Natural killer cell treated with Interleukin-12 subunit alpha and Interleukin-12 subunit beta and Interleukin-15 and Interleukin-18, amount 100 ng/mL, for 72 hours (primary cell): ENCODE data around the gene CHN1. TPM values are rescaled to one million over a fixed set of nuclear protein-coding genes. Genes with fewer than 3 reads are reported as not detected.

Experiments used
- ATAC-seq, 2 donors: fragments of 150-1000 bp; cut with Tn5 transposase in 1 of 2; sonication (Bioruptor Pico), chemical (Tn5 transposase) in 1 of 2; 2 replicates each; pipeline ENCODE4 v1.10.0; 2021
- DNase-seq: peaks from one replicate; pipeline ENCODE4 v3.0.0; 2022; ENCODE audit warnings: low spot score
- H3K27ac Mint-ChIP-seq, 2 donors: 1 replicate in 1 of 2; 2 replicates in 1 of 2; pipeline ENCODE4 v1.8.0; 2022; ENCODE audit warnings: mixed read lengths in 2 of 2, mild to moderate bottlenecking in 1 of 2, moderate library complexity in 1 of 2
- H3K27me3 Mint-ChIP-seq, 2 donors: 1 replicate in 1 of 2; 2 replicates in 1 of 2; pipeline ENCODE4 v1.8.0; 2022; ENCODE audit warnings: mixed read lengths in 2 of 2
- H3K36me3 Mint-ChIP-seq: one replicate; pipeline ENCODE4 v1.8.0; 2022; ENCODE audit warnings: mixed read lengths
- H3K4me1 Mint-ChIP-seq, 2 donors: 1 replicate in 1 of 2; 2 replicates in 1 of 2; pipeline ENCODE4 v1.8.0; 2022; ENCODE audit warnings: low read depth in 2 of 2, mixed read lengths in 2 of 2, mild to moderate bottlenecking in 1 of 2
- H3K4me3 Mint-ChIP-seq: one replicate; pipeline ENCODE4 v1.8.0; 2022; ENCODE audit warnings: mixed read lengths
- H3K9me3 Mint-ChIP-seq: 2 replicates; pipeline ENCODE4 v1.8.0; 2022; ENCODE audit warnings: mixed read lengths
- total RNA-seq, 2 donors: library from RNA; stranded (reverse); gene quantifications; one replicate each; pipeline ENCODE4 v1.2.3, GENCODE V29; 2022

The CHN1 gene
- total RNA-seq, 2 donors from 2014 or later: 1.8 to 4.1 TPM

DNA sequence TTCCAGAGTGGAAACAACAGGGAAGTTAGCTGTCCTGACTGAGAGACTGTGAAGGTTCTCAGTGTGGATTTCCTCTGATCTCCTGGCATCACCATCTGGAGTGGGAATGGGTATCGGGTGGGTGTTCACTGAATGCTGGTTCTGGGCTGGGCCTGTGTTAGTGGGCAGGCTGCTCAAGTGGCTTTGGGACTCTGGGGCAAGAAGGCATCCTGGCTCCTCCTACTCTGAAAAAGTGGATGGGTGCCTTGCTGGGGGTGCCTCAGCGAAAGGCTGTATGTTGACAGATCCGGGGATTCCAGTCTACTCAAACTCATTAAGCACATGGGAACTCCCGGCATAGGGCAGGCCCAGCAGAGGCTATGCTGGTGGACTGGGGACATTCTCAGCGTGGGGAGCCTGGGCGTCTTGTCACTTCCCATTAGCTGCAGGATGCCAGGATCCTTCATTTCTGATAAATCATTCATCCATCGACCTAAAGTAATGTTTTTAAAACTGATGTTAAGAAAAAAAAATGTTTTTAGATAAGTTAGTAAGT, 213.4 kb downstream of the CHN1 start:
- Mint-ChIP-seq H3K27ac (no peak overlapping the region), H3K4me3 (no peak overlapping the region), H3K27me3 (peaks cover 0 to 9% of the 10 kb centered on the region in 2 donors), H3K9me3 (no peaks in the 10 kb centered on the region), H3K4me1 (peaks cover 0 to 5% of the 10 kb centered on the region in 2 donors), H3K36me3 (no peaks in the 10 kb centered on the region)
- ATAC-seq (no peak), DNase-seq (no peak)

DNA sequence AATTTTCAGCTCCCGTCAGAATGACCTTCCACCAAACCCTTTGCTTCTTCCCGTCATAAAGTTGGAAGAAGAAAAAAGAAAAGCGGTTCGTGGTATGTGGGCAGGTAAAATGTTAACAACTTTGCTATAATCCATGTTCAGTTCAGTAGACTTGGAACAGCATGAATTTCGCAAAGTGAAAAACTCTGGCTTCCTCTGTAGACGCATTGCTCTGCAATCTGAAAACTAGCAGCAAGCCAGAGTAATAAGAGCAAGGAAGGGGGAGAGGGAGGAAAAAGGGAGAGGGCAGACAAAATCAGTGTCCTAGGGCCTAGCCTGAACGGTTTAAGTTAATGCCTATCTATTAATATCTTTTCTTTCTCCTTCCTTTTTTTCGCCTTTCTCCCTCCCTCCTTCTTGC, 214.2 kb downstream of the CHN1 start:
- no peak for ATAC-seq
- Mint-ChIP-seq H3K9me3 (no peaks in the 10 kb centered on the region), H3K4me3 (no peak overlapping the region), H3K4me1 (peaks cover 0 to 5% of the 10 kb centered on the region in 2 donors), H3K27me3 (peaks cover 0 to 9% of the 10 kb centered on the region in 2 donors), H3K27ac (no peak overlapping the region), H3K36me3 (no peaks in the 10 kb centered on the region)
- DNase-seq: no peak

GRCh38 chr2:174789001-174789400, 216.2 kb downstream of the CHN1 start:
- Mint-ChIP-seq H3K4me3 (no peak overlapping the region), H3K27ac (no peak overlapping the region), H3K9me3 (no peaks in the 10 kb centered on the region), H3K27me3 (peaks cover 6 to 13% of the 10 kb centered on the region in 2 donors), H3K4me1 (no peaks in the 10 kb centered on the region), H3K36me3 (no peaks in the 10 kb centered on the region)
- no peak for ATAC-seq
- no peak for DNase-seq

GRCh38 chr2:174788291-174788929, 216.8 kb downstream of the CHN1 start:
- peaks cover 6 to 10% of the 10 kb centered on the region in 2 donors for H3K27me3 Mint-ChIP-seq
- no peaks in the 10 kb centered on the region for H3K9me3 Mint-ChIP-seq
- no peaks in the 10 kb centered on the region for H3K36me3 Mint-ChIP-seq
- no peak for DNase-seq
- no peak overlapping the region for H3K27ac Mint-ChIP-seq
- no peaks in the 10 kb centered on the region for H3K4me1 Mint-ChIP-seq
- H3K4me3 Mint-ChIP-seq: no peak overlapping the region
- ATAC-seq: no peak

GRCh38 chr2:174787487-174788205, 217.5 kb downstream of the CHN1 start:
- no peak for DNase-seq
- Mint-ChIP-seq H3K36me3 (no peaks in the 10 kb centered on the region), H3K4me3 (no peak overlapping the region), H3K27ac (no peak overlapping the region), H3K27me3 (peaks cover 6 to 9% of the 10 kb centered on the region in 2 donors), H3K9me3 (no peaks in the 10 kb centered on the region), H3K4me1 (no peaks in the 10 kb centered on the region)
- ATAC-seq: peak in 1 of 2 donors; percentile 43

DNA sequence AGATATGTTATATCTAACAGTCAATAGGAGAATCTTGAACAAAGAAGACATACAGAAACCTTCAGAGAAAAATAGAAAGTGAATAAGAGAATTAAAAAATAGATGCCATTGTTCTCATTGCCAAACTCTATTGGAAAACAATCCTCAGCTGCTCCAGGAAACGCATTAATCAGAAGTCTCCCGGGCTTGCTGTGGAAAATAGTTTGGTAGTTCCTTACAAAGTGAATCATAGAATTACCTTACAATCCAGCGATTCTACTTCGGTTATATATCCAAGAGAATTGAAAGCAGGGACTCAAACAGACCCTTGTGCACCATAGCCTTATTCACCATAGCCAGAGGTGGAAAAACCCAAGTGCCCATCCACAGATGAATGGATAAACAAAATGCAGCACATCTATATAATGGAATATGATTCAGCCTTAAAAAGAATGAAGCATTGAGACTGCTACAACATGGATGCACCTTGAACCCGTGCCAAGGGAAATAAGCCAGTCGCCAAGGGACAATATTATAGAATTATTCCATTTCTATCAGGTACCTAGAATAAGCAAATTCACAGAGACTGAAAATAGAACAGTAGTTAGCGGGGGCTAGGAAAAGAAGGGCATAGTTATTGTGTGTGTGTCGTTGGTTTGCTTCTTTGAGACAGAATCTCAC, 219.0 kb downstream of the CHN1 start:
- H3K27ac Mint-ChIP-seq: no peak overlapping the region
- ATAC-seq: no peak

DNA sequence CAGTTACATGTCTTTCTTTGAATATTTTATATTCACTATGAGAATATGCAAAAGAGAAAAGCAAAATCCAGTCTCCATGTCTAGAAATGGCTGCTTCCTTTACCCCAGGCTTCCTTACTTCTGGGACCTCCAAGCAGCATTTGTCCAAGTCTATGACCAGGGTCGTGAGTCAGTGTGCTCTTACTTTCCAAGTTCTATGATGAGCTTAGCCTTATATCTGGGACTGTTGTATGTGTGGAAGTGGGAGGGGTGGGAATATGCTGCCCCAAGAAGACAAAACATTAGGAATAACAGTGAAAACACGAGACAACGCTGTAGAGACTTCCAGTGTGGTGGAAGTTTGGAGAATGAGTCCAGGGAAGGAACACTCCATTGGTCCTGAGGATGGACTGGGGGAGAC, 219.7 kb downstream of the CHN1 start:
- Mint-ChIP-seq H3K27ac (no peak overlapping the region), H3K4me1 (no peaks in the 10 kb centered on the region), H3K9me3 (no peaks in the 10 kb centered on the region), H3K36me3 (no peaks in the 10 kb centered on the region), H3K4me3 (no peak overlapping the region), H3K27me3 (peaks cover 4 to 6% of the 10 kb centered on the region in 2 donors)
- DNase-seq: no peak
- ATAC-seq: no peak

More for the DNA sequence above, 219.0 kb downstream of the CHN1 start:
- Mint-ChIP-seq H3K27me3 (peaks cover 6% of the 10 kb centered on the region in 2 donors), H3K9me3 (no peaks in the 10 kb centered on the region), H3K4me3 (no peak overlapping the region), H3K4me1 (no peaks in the 10 kb centered on the region), H3K36me3 (no peaks in the 10 kb centered on the region)
- DNase-seq: no peak

DNA sequence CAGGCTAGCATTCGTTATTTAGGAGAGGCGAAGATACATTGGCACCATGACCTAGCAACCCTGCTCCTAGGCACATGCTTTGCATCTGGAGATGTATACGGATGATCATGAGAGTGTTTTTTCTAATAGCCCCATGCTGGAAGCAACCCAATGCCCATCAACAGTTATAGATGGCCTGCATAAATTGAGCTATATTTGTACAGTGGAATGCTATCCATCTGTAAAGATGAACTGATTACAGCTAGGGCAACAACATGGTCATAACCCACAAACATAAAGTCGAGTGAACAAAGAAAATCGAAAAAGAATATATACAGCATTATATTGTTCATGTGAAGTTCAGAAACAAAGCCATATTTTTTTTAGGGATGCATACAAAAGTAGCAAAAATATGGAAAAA, 220.3 kb downstream of the CHN1 start:
- Mint-ChIP-seq H3K4me1 (no peaks in the 10 kb centered on the region), H3K27me3 (peaks cover 4 to 6% of the 10 kb centered on the region in 2 donors), H3K36me3 (no peaks in the 10 kb centered on the region), H3K27ac (no peak overlapping the region), H3K9me3 (no peaks in the 10 kb centered on the region), H3K4me3 (no peak overlapping the region)
- ATAC-seq (no peak), DNase-seq (no peak)

DNA sequence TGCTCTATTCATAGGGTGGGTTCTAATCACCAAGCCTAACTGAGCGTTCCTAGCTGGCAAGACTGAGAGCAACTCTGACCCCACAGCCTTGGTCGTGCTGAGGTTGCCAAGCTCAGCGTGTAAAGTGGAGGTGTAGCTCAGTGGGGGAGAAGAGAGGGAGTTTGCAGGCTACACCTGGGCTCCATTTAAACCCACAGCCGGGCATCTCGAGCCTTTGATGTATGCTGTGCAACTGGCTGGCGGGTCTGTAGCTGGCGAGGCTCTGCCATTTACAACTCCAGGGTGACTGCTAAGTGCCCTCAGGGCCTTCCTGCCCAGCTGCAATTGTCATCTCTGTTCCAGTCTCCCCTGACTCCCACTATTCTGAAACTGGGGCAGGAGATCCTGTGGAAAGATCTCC, 220.9 kb downstream of the CHN1 start:
- Mint-ChIP-seq H3K27me3 (peaks cover 4 to 6% of the 10 kb centered on the region in 2 donors), H3K4me3 (no peak overlapping the region), H3K36me3 (no peaks in the 10 kb centered on the region), H3K27ac (no peak overlapping the region), H3K9me3 (no peaks in the 10 kb centered on the region), H3K4me1 (peaks cover under 1 to 2% of the 10 kb centered on the region in 2 donors)
- ATAC-seq: no peak
- no peak for DNase-seq

DNA sequence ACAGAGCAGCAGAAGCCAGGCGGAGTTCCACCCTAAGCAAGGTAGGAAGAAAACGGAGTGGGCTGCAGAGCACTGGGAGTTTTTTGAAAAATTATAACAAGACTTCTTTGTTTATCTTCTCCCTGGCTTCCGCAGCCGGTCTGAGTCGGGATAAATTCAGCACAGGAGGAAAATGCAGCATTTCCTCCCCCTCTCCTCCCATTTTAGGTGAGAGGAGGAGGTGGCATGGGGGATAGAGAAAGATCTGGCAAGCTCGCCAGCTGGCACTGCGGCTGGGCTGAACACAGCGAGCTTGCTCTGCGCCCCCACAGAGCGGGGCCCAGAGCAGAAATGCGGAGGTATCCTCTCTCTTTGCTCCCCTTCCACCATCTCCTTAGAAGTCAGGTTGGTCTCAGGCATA, 223.2 kb downstream of the CHN1 start:
- no peak overlapping the region for H3K27ac Mint-ChIP-seq
- H3K36me3 Mint-ChIP-seq: no peaks in the 10 kb centered on the region
- H3K9me3 Mint-ChIP-seq: no peaks in the 10 kb centered on the region

DNA sequence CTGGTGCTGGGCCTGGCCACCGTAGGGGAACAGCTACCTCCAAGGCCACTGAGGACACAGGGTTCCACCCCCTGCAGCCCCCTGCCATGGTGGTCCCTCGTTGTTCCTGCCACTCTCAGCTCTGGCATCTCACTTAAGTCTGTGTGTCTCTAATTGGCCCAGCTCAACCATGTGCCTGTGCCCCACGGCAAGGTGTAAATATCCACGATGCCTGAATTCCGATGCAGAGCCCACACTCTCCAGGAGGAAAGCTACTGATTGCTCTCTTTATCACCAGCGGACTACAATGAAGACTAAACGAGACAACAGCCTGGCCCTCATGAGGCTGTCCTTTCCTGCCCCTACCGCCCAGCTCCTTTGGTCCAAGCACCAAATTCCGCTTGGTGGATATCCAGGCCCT, 223.9 kb downstream of the CHN1 start:
- no peak for DNase-seq
- peaks cover 6 to 12% of the 10 kb centered on the region in 2 donors for H3K27me3 Mint-ChIP-seq
- H3K4me1 Mint-ChIP-seq: peaks cover 19 to 20% of the 10 kb centered on the region in 2 donors
- H3K4me3 Mint-ChIP-seq: no peak overlapping the region
- no peak overlapping the region for H3K27ac Mint-ChIP-seq
- H3K36me3 Mint-ChIP-seq: no peaks in the 10 kb centered on the region
- ATAC-seq: no peak
- no peaks in the 10 kb centered on the region for H3K9me3 Mint-ChIP-seq

More for the DNA sequence above, 223.2 kb downstream of the CHN1 start:
- ATAC-seq (no peak), DNase-seq (no peak)
- Mint-ChIP-seq H3K27me3 (peaks cover 6 to 12% of the 10 kb centered on the region in 2 donors), H3K4me3 (no peak overlapping the region), H3K4me1 (peaks cover 19 to 20% of the 10 kb centered on the region in 2 donors)

DNA sequence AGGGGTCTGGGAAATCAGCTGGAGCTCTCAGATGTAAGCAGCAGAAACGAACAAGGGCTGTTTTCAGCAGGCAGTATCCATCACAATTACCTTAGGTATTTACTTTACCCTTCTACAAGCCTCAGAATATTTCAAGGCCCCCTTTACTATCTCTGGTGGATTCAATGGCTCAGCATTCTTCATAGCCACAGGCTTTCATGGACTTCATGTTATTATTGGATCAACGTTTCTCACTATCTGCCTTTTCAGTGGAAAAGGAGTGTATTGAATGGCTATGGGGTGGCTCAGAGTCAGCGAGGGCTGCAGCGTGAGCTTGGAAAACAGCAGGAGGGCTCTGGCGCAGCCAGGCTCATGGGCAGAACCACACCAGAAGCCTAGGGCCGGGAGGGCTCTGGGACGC, 224.3 kb downstream of the CHN1 start:
- ATAC-seq: no peak
- peaks cover 6 to 11% of the 10 kb centered on the region in 2 donors for H3K27me3 Mint-ChIP-seq
- H3K4me1 Mint-ChIP-seq: peaks cover 19 to 20% of the 10 kb centered on the region in 2 donors
- no peaks in the 10 kb centered on the region for H3K36me3 Mint-ChIP-seq
- no peaks in the 10 kb centered on the region for H3K9me3 Mint-ChIP-seq
- no peak for DNase-seq
- H3K27ac Mint-ChIP-seq: no peak overlapping the region
- no peak overlapping the region for H3K4me3 Mint-ChIP-seq

DNA sequence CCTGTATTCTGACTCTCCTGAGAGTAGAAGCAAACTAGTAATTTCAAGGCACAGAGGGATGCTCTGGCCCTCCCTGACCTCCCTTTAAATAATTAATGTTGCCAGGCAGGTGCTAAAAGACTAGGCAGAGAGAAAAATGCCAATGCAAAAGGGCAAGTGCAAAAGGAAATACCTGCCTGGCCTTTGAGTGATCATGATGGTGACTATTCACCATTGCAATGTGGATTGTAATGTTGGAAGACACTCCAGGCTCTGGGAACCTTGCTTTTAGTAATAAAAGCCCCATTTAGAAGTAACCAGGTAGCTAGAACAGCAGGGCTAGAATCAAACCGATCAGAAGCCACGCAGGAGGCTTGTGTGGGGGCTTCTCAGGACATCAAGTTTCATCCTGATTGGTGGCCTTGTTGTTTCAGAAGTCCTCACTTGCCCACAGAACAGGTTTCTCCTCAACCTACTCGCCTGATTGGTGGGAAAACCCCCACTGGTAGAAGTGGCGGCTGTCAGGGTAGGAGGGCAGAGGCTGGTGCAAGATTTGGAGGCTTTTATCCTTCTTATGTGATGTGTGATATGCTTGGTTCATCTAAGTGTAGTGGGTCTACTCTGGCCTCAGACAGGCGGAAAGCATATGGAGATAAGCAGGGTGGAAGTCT, 224.9 kb downstream of the CHN1 start:
- Mint-ChIP-seq H3K9me3 (no peaks in the 10 kb centered on the region), H3K4me3 (no peak overlapping the region), H3K27ac (no peak overlapping the region), H3K4me1 (peaks cover 19 to 20% of the 10 kb centered on the region in 2 donors), H3K36me3 (no peaks in the 10 kb centered on the region), H3K27me3 (peaks cover under 1 to 8% of the 10 kb centered on the region in 2 donors)
- DNase-seq (no peak), ATAC-seq (no peak)
